SK-N-SH (cell line): ENCODE data around the gene RMND1. TPM values are rescaled to one million over a fixed set of nuclear protein-coding genes. Genes with fewer than 3 reads are reported as not detected.
"Not testable (repeated sequence)": the region's sequence is repeated elsewhere in the genome, so short reads cannot be mapped to it uniquely, and the experiment has no call there.

Experiments used
- CTCF ChIA-PET: fragments of 300-600, 350-600 bp; formaldehyde crosslinking; extraction: SDS; loops from one replicate; lab custom pipeline; 2021; lab: Yijun Ruan, JAX
- POLR2A ChIA-PET: fragments of 350-600 bp; sonication (Branson Sonifier 250); formaldehyde crosslinking; extraction: SDS; loops from one replicate; lab custom pipeline; 2020; ENCODE audit warnings: antibody characterized with exemption, inconsistent platforms; lab: Yijun Ruan, JAX
- DNase-seq: peaks from one replicate; pipeline ENCODE4 v3.0.0; 2012
- H2AFZ ChIP-seq: fragments of 200-600 bp; sonication (generic); 2 replicates; pipeline ENCODE4 v1.8.1; 2016; ENCODE audit warnings: antibody characterized with exemption, mild to moderate bottlenecking, low read depth
- H3F3A ChIP-seq: fragments of 200-600 bp; sonication (generic); replicated peaks from 2 replicates; pipeline ENCODE3; 2016; ENCODE audit warnings: antibody characterized with exemption, mild to moderate bottlenecking; ENCODE audit not compliant: insufficient read depth
- H3K27ac ChIP-seq, 2 experiments: fragments of 200-500 bp in 1 of 2; fragments of 200-600 bp in 1 of 2; sonication (Bioruptor generic) in 1 of 2; sonication (generic), shearing (Covaris generic) in 1 of 2; 2 replicates each; pipeline versions ENCODE4 v1.5.1 to v1.6.1; 2014 to 2016; ENCODE audit warnings: low read depth in 2 of 2, inconsistent platforms in 1 of 2, low read length in 1 of 2, mild to moderate bottlenecking in 1 of 2, mixed read lengths in 1 of 2
- H3K27me3 ChIP-seq: fragments of 200-600 bp; sonication (generic), shearing (Covaris generic); 2 replicates; pipeline ENCODE4 v1.6.1; 2016; ENCODE audit warnings: mixed run types; ENCODE audit not compliant: insufficient read depth
- H3K36me3 ChIP-seq, 2 experiments: fragments of 200-500 bp in 1 of 2; fragments of 200-600 bp in 1 of 2; sonication (Bioruptor generic) in 1 of 2; sonication (generic) in 1 of 2; replicated peaks in 1 of 2; 2 replicates each; pipeline versions ENCODE3 to v1.5.1; 2014 to 2016; ENCODE audit warnings: low read length in 1 of 2, mild to moderate bottlenecking in 1 of 2; ENCODE audit not compliant: insufficient read depth in 2 of 2, control insufficient read depth in 1 of 2
- H3K4me1 ChIP-seq, 2 experiments: fragments of 200-500 bp in 1 of 2; fragments of 200-600 bp in 1 of 2; sonication (Bioruptor generic) in 1 of 2; sonication (generic), shearing (Covaris generic) in 1 of 2; 2 replicates each; pipeline versions ENCODE4 v1.5.1 to v1.6.1; 2014 to 2016; ENCODE audit warnings: low read depth in 1 of 2, low read length in 1 of 2, mixed run types in 1 of 2; ENCODE audit not compliant: insufficient read depth in 2 of 2, control insufficient read depth in 1 of 2
- H3K4me2 ChIP-seq: fragments of 200-600 bp; sonication (generic), shearing (Covaris generic); 2 replicates; pipeline ENCODE4 v1.6.1; 2017; ENCODE audit warnings: mixed run types
- H3K4me3 ChIP-seq, 2 experiments: fragments of 200-500 bp in 1 of 2; fragments of 200-600 bp in 1 of 2; sonication (Bioruptor generic) in 1 of 2; sonication (generic), shearing (Covaris generic) in 1 of 2; 2 replicates each; pipeline versions ENCODE4 v1.5.1 to v1.8.1; 2014 to 2016; ENCODE audit warnings: low read depth in 2 of 2, inconsistent platforms in 1 of 2, low read length in 1 of 2, mild to moderate bottlenecking in 1 of 2, mixed read lengths in 1 of 2, moderate library complexity in 1 of 2
- H3K79me2 ChIP-seq: fragments of 200-600 bp; sonication (generic); 2 replicates; pipeline ENCODE4 v1.8.1; 2017; ENCODE audit warnings: mild to moderate bottlenecking; ENCODE audit not compliant: insufficient read depth
- H3K9ac ChIP-seq: fragments of 200-600 bp; sonication (generic); 2 replicates; pipeline ENCODE4 v1.6.1; 2017; ENCODE audit warnings: mixed run types
- H3K9me2 ChIP-seq: fragments of 200-600 bp; sonication (generic); 2 replicates; pipeline ENCODE4 v1.6.1; 2017; ENCODE audit warnings: mixed run types
- H3K9me3 ChIP-seq: fragments of 200-600 bp; sonication (generic); 2 replicates; pipeline ENCODE4 v1.6.1; 2017; ENCODE audit warnings: mixed run types, mild to moderate bottlenecking, moderate library complexity
- H4K20me1 ChIP-seq: fragments of 200-600 bp; sonication (generic); 2 replicates; pipeline ENCODE4 v1.6.1; 2017; ENCODE audit warnings: mild to moderate bottlenecking, mixed run types; ENCODE audit not compliant: insufficient read depth
- IRF3 ChIP-seq: fragments of 150-350 bp; IDR thresholded peaks from 2 replicates; pipeline ENCODE4 v1.6.1; 2016; ENCODE audit warnings: mild to moderate bottlenecking, low read depth, low read length
- RAD21 ChIP-seq: IDR thresholded peaks from 2 replicates; pipeline ENCODE4 v1.6.1; 2012; ENCODE audit warnings: mild to moderate bottlenecking, low read length
- SIN3A ChIP-seq: IDR thresholded peaks from 2 replicates; pipeline ENCODE4 v1.6.1; 2012; ENCODE audit warnings: low read depth, mild to moderate bottlenecking, low read length, moderate library complexity, borderline replicate concordance
- USF1 ChIP-seq: IDR thresholded peaks from 2 replicates; pipeline ENCODE4 v1.4.0; 2012; ENCODE audit warnings: low read depth, borderline replicate concordance
- USF2 ChIP-seq: fragments of 150-350 bp; IDR thresholded peaks from 2 replicates; pipeline ENCODE4 v1.6.1; 2017; ENCODE audit warnings: antibody characterized with exemption, low read length, low read depth, borderline replicate concordance
- WGBS: methylation state at CpG from one replicate; pipeline ENCODE4 v1.1.6; 2017; ENCODE audit warnings: low lambda C conversion rate; 5-methylcytosine and 5-hydroxymethylcytosine counted together
- polyA plus RNA-seq, 3 experiments: library from polyadenylated mRNA; depleted of rRNA; stranded (reverse); fragments of >200 nt; gene quantifications; 2 replicates each; pipeline ENCODE4 v1.2.3, GENCODE V29; 2012
- small RNA-seq, 7 experiments: library from RNA; depleted of rRNA; stranded (forward); fragments of <200 nt; gene quantifications; one replicate each; pipeline ENCODE3, GENCODE V24; 2012

Gene RMND1
- polyA plus RNA-seq, 1 of the 3 experiments (the other 2 are of a cell fraction), result 14.8 TPM

- DNase-seq, result no peak
- H3K4me3 ChIP-seq, result no peak overlapping the region
- H3K4me1 ChIP-seq, result no peaks in the 10 kb centered on the region
- no peaks in the 10 kb centered on the region for H3K27me3 ChIP-seq
- no peaks in the 10 kb centered on the region for H3K9me2 ChIP-seq
- ChIA-PET POLR2A (interaction anchor here (0.7 to 1.3 kb wide), 2 partner anchors 33 to 282 kb away, joined by 3 read pairs; no protein-coding TSS in a partner anchor), CTCF (interaction anchor here (0.7 to 1.5 kb wide), 4 partner anchors 34 to 543 kb away, joined by 3 to 5 read pairs (median 4); partner anchors contain the start of gene AKAP12)
- no peaks in the 10 kb centered on the region for H4K20me1 ChIP-seq
- no peak overlapping the region for H3K27ac ChIP-seq
- no peak overlapping the region for H3K9ac ChIP-seq
- H3F3A ChIP-seq, result peaks cover 13% of the 10 kb centered on the region
- H3K79me2 ChIP-seq, result no peaks in the 10 kb centered on the region
- H3K9me3 ChIP-seq, result no peaks in the 10 kb centered on the region
- no peak overlapping the region for H3K4me2 ChIP-seq
- 95% methylated on average over 6 of the region's 6 CpGs for WGBS
- no peak overlapping the region for H2AFZ ChIP-seq
- H3K36me3 ChIP-seq, result peaks cover 14 to 27% of the 10 kb centered on the region in 2 experiments
- TF ChIP-seq IRF3 (no peak), USF1 (no peak), USF2 (no peak), SIN3A (no peak), RAD21 (no peak)
Measured at GRCh38 chr6:151357758-151358436, 94.0 kb downstream of the RMND1 start.

GRCh38 chr6:151356983-151357382 is 94.9 kb downstream of the RMND1 start:
- CTCF ChIA-PET, result interaction anchor here (0.9 to 1.2 kb wide), 2 partner anchors 33 to 542 kb away, joined by 3 to 4 read pairs; no protein-coding TSS in a partner anchor
- WGBS, result 94% methylated on average over 6 of the region's 6 CpGs
- H3K27ac ChIP-seq, result not testable (repeated sequence)

More at GRCh38 chr6:151356983-151357382, 94.9 kb downstream of the RMND1 start:
- not testable (repeated sequence) for H3K4me2 ChIP-seq, H3K79me2 ChIP-seq, H3K4me1 ChIP-seq, H3K27me3 ChIP-seq, H3K4me3 ChIP-seq, H3K9me3 ChIP-seq, H2AFZ ChIP-seq, DNase-seq, H3K9ac ChIP-seq, H4K20me1 ChIP-seq, H3K9me2 ChIP-seq
- POLR2A ChIA-PET, result interaction anchor here (0.7 to 1.3 kb wide), 2 partner anchors 34 to 281 kb away, joined by 3 read pairs; no protein-coding TSS in a partner anchor
- H3K36me3 ChIP-seq, result peaks cover 14 to 27% of the 10 kb centered on the region in 2 experiments
- H3F3A ChIP-seq, result peaks cover 13% of the 10 kb centered on the region

Small RNA genes lying within 50 kb of the gene (small RNA-seq; reads per million reads assigned to genes)
- gene RF00019, result 0 reads per million in 7 experiments

Other genes with a start within 250 kb of the RMND1 start
- 46.5 and 48.4 TPM in 2 replicates for gene AKAP12, start 212.2 kb downstream of the RMND1 start, polyA plus RNA-seq (2012; rRNA removed)
- gene ZBTB2, start 60.6 kb downstream of the RMND1 start, polyA plus RNA-seq (2012; rRNA removed), result 6.7 and 7.8 TPM in 2 replicates
- gene CCDC170, start 41.9 kb upstream of the RMND1 start, polyA plus RNA-seq (2012; rRNA removed), result not detected in 2 replicates